ENCODE data around the gene TIMM10B.
A peak's percentile ranks its signal among the peaks of the same experiment; 100 is the strongest.

TIMM10B gene

GRCh38 chr11:6472934-6473333, 8.4 kb upstream of the TIMM10B start:
- DNase-seq (ENCODE audit: low read depth), result no peak

GRCh38 chr11:6473451-6474412, 7.6 kb upstream of the TIMM10B start, which contains the start of gene TRIM3:
TSS of gene TRIM3 (minus strand) at chr11:6473941. CDS start at chr11:6465695, 8,246 bp downstream.
- DNase-seq (ENCODE audit: low read depth), result peak; percentile 70

GRCh38 chr11:6474413-6474792, 6.9 kb upstream of the TIMM10B start:
- peak; percentile 17 for DNase-seq (ENCODE audit: low read depth)

GRCh38 chr11:6474806-6475500, 6.3 kb upstream of the TIMM10B start:
- no peak for DNase-seq (ENCODE audit: low read depth)

- DNase-seq (ENCODE audit: low read depth), result no peak
These were observed 5.4 kb upstream of the TIMM10B start for GRCh38 chr11:6475936-6476335.

- no peak for DNase-seq (ENCODE audit: low read depth)
These were observed 4.7 kb upstream of the TIMM10B start for GRCh38 chr11:6476571-6476970.

- DNase-seq (ENCODE audit: low read depth), result no peak
These were observed 894 bp upstream of the TIMM10B start for GRCh38 chr11:6480299-6480914.

- DNase-seq (ENCODE audit: low read depth), result no peak
These were observed 599 bp downstream of the TIMM10B start for GRCh38 chr11:6481924-6482275.

- DNase-seq (ENCODE audit: low read depth), result no peak
These were observed 1.1 kb downstream of the TIMM10B start for GRCh38 chr11:6482441-6482840.

GRCh38 chr11:6483015-6483414, 1.7 kb downstream of the TIMM10B start:
- DNase-seq (ENCODE audit: low read depth), result no peak

- DNase-seq (ENCODE audit: low read depth), result no peak
These were observed 4.4 kb downstream of the TIMM10B start for GRCh38 chr11:6485661-6486060.

GRCh38 chr11:6486256-6486655, 5.0 kb downstream of the TIMM10B start:
- no peak for DNase-seq (ENCODE audit: low read depth)

- no peak for DNase-seq (ENCODE audit: low read depth)
These were observed 5.6 kb downstream of the TIMM10B start for GRCh38 chr11:6486938-6487337.

- no peak for DNase-seq (ENCODE audit: low read depth)
These were observed 7.0 kb downstream of the TIMM10B start for GRCh38 chr11:6488342-6488741.

GRCh38 chr11:6488821-6489220, 7.5 kb downstream of the TIMM10B start:
- no peak for DNase-seq (ENCODE audit: low read depth)

- no peak for DNase-seq (ENCODE audit: low read depth)
These were observed 8.0 kb downstream of the TIMM10B start for GRCh38 chr11:6489306-6489705.

GRCh38 chr11:6497069-6497839, 16.0 kb downstream of the TIMM10B start, which contains the start of gene DNHD1:
TSS of gene DNHD1 (plus strand) at chr11:6497280. CDS start at chr11:6498216, 936 bp downstream.
- no peak for DNase-seq (ENCODE audit: low read depth)

- DNase-seq (ENCODE audit: low read depth), result no peak
These were observed 16.8 kb downstream of the TIMM10B start for GRCh38 chr11:6498121-6498520.

GRCh38 chr11:6498544-6498943, 17.2 kb downstream of the TIMM10B start:
- DNase-seq (ENCODE audit: low read depth), result no peak

GRCh38 chr11:6502382-6502781, 21.1 kb downstream of the TIMM10B start:
- DNase-seq (ENCODE audit: low read depth), result no peak

GRCh38 chr11:6504166-6504565, 22.9 kb downstream of the TIMM10B start:
- DNase-seq (ENCODE audit: low read depth), result no peak

Measured in HS-27A (cell line).